ENCODE data around the gene PLIN1.
"Not testable (repeated sequence)": the region's sequence is repeated elsewhere in the genome, so short reads cannot be mapped to it uniquely, and the experiment has no call there.

PLIN1 gene

GRCh38 chr15:89679212-89679611 is at the start of gene PLIN1:
TSS of gene PLIN1 (minus strand) at chr15:89679367. CDS start at chr15:89677489, 1,878 bp downstream.
- Mint-ChIP-seq H3K36me3 (peaks cover 6% of the 10 kb centered on the region), H3K4me1 (no peaks in the 10 kb centered on the region), H3K4me3 (no peak within 1 kb of the TSS), H3K27me3 (no peaks in the 10 kb centered on the region), H3K27ac (no peak within 1 kb of the TSS), H3K9me3 (no peaks in the 10 kb centered on the region)

GRCh38 chr15:89728254-89728653 is 49.1 kb upstream of the PLIN1 start:
- H3K4me1 Mint-ChIP-seq, result no peaks in the 10 kb centered on the region
- H3K27ac Mint-ChIP-seq, result no peak overlapping the region
- H3K9me3 Mint-ChIP-seq, result no peaks in the 10 kb centered on the region

GRCh38 chr15:89725064-89725463 is 45.9 kb upstream of the PLIN1 start:
- H3K4me1 Mint-ChIP-seq, result no peaks in the 10 kb centered on the region
- H3K27me3 Mint-ChIP-seq, result peaks cover 6% of the 10 kb centered on the region
- no peaks in the 10 kb centered on the region for H3K9me3 Mint-ChIP-seq
- H3K4me3 Mint-ChIP-seq, result no peak overlapping the region
- no peak overlapping the region for H3K27ac Mint-ChIP-seq
- peaks cover 2% of the 10 kb centered on the region for H3K36me3 Mint-ChIP-seq

More at GRCh38 chr15:89728254-89728653, 49.1 kb upstream of the PLIN1 start:
- Mint-ChIP-seq H3K36me3 (peaks cover 2% of the 10 kb centered on the region), H3K4me3 (no peak overlapping the region), H3K27me3 (no peaks in the 10 kb centered on the region)

- H3K9me3 Mint-ChIP-seq, result no peaks in the 10 kb centered on the region
- no peak overlapping the region for H3K27ac Mint-ChIP-seq
- H3K27me3 Mint-ChIP-seq, result peaks cover 6% of the 10 kb centered on the region
- peaks cover 2% of the 10 kb centered on the region for H3K36me3 Mint-ChIP-seq
- H3K4me3 Mint-ChIP-seq, result no peak overlapping the region
- H3K4me1 Mint-ChIP-seq, result no peaks in the 10 kb centered on the region
Observed at GRCh38 chr15:89724621-89725020, 45.5 kb upstream of the PLIN1 start.

DNA sequence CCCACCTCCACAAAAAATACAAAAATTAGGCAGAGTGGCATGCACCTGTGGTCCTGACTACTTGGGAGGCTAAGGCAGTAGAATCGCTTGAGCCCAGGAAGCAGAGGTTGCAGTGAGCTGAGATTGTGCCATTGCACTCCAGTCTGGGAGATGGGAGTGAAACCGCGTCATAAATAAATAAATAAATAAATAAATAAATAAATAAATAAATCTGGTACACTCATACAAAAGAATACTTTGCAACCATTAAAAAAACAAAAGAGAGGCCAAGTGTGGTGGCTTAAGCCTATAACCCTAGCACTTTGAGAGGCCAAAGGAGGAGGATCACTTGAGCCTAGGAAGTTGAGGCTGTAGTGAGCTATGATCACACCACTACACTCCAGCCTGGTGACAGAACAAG is 43.9 kb upstream of the PLIN1 start:
- Mint-ChIP-seq H3K4me3 (no peak overlapping the region), H3K27ac (no peak overlapping the region), H3K4me1 (no peaks in the 10 kb centered on the region), H3K36me3 (peaks cover 2% of the 10 kb centered on the region), H3K9me3 (no peaks in the 10 kb centered on the region), H3K27me3 (peaks cover 6% of the 10 kb centered on the region)

DNA sequence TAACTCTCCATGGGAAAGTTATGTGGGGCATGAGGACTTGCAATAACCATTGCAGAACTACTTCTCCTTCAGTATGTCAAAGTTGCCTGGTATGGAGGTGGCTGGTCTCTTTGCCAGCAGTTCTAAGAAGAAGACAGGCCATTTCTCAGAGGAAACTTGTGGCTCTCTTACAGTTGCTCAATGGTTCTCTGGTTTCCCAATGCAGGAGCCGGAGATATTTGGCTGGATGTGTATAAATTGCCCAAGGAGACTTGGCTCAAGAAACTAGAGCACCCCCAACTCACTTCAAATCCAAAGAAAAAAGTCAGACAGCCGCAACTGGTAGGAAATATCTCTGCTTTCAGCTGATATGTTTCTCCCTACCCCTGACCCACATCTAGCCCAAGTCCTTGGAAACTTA is 35.6 kb upstream of the PLIN1 start:
- no peaks in the 10 kb centered on the region for H3K9me3 Mint-ChIP-seq
- H3K27me3 Mint-ChIP-seq, result no peaks in the 10 kb centered on the region
- H3K4me1 Mint-ChIP-seq, result no peaks in the 10 kb centered on the region
- no peaks in the 10 kb centered on the region for H3K36me3 Mint-ChIP-seq
- no peak overlapping the region for H3K27ac Mint-ChIP-seq
- H3K4me3 Mint-ChIP-seq, result no peak overlapping the region

- Mint-ChIP-seq H3K9me3 (no peaks in the 10 kb centered on the region), H3K4me1 (no peaks in the 10 kb centered on the region), H3K4me3 (no peak overlapping the region), H3K27me3 (peaks cover 11% of the 10 kb centered on the region), H3K27ac (no peak overlapping the region), H3K36me3 (peaks cover 2% of the 10 kb centered on the region)
Observed at GRCh38 chr15:89707577-89707976, 28.4 kb upstream of the PLIN1 start.

GRCh38 chr15:89704411-89704810 is 25.2 kb upstream of the PLIN1 start:
- Mint-ChIP-seq H3K36me3 (peaks cover 2% of the 10 kb centered on the region), H3K4me3 (no peak overlapping the region), H3K27me3 (peaks cover 18% of the 10 kb centered on the region), H3K4me1 (no peaks in the 10 kb centered on the region), H3K9me3 (no peaks in the 10 kb centered on the region), H3K27ac (no peak overlapping the region)

GRCh38 chr15:89695198-89695597 is 16.0 kb upstream of the PLIN1 start:
- Mint-ChIP-seq H3K27me3 (peaks cover 5% of the 10 kb centered on the region), H3K36me3 (no peaks in the 10 kb centered on the region), H3K4me1 (peaks cover 5% of the 10 kb centered on the region), H3K9me3 (no peaks in the 10 kb centered on the region), H3K27ac (no peak overlapping the region), H3K4me3 (no peak overlapping the region)

DNA sequence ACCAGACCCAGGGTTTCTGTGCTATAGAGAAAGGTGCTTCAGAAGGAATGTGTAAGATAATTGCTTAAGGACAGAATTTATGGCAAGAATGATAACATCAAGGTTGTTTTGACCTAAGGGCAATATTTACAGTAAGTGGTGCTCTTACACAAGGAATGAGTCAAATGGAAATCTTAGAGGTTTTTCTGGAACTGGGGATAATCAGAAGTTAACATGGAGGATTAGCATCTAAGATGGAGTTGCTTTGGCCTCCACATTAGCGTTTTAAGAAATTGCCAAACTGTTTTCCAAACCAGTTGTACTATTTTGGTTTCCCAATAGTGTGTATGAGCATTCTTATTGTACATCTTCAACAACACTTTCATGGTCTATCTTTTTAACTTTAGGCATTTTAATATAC is 14.5 kb upstream of the PLIN1 start:
- Mint-ChIP-seq H3K36me3 (no peaks in the 10 kb centered on the region), H3K4me1 (peaks cover 14% of the 10 kb centered on the region), H3K27ac (no peak overlapping the region), H3K4me3 (no peak overlapping the region), H3K9me3 (no peaks in the 10 kb centered on the region), H3K27me3 (no peaks in the 10 kb centered on the region)

DNA sequence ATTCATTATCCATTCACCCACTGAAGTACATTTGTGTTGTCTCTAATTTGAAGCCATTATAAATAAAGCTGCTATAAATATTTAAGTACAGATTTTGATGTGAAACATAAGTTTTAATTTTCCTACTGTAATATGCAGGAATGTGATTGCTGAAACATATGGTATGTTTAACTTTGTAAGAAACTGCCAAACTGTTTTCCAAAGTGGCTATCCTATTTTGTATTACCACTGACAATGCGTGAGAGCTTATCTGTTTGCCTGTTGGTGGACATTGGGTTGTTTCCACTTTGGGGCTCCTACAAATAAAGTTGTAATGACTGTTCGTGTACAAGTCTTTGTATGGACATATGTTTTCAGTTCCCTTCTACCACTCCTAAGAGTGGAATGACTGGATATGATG is 13.9 kb upstream of the PLIN1 start:
- no peak overlapping the region for H3K27ac Mint-ChIP-seq
- H3K36me3 Mint-ChIP-seq, result no peaks in the 10 kb centered on the region
- H3K4me1 Mint-ChIP-seq, result peaks cover 14% of the 10 kb centered on the region
- no peaks in the 10 kb centered on the region for H3K9me3 Mint-ChIP-seq
- H3K27me3 Mint-ChIP-seq, result no peaks in the 10 kb centered on the region
- no peak overlapping the region for H3K4me3 Mint-ChIP-seq

- Mint-ChIP-seq H3K27ac (peak within 1 kb of the TSS; percentile 72), H3K9me3 (no peaks in the 10 kb centered on the region), H3K36me3 (peaks cover 1% of the 10 kb centered on the region), H3K4me1 (peaks cover 14% of the 10 kb centered on the region), H3K4me3 (peak within 1 kb of the TSS; percentile 87), H3K27me3 (no peaks in the 10 kb centered on the region)
Observed at GRCh38 chr15:89690276-89691218, 11.4 kb upstream of the PLIN1 start, which contains the start of the genes PEX11A and WDR93. TSS of gene PEX11A (minus strand) at chr15:89690754. CDS start at chr15:89690632, 122 bp downstream. TSS of gene WDR93 (plus strand) at chr15:89690811. CDS start at chr15:89701747, 10,936 bp downstream.

DNA sequence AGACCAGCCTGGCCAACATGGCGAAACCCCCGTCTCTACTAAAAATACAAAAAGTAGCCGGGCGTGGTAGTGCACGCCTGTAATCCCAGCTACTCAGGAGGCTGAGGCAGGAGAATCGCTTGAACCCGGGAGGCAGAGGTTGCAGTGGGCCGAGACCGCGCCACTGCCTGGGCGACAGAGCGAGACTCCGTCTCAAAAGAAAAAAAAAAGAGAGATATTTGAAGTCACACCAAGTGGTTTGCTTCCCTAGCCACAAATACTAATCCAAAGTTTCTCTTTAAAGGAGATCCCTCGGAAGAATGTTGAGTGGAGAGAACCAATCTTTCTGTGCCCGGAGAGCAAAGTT is 10.7 kb upstream of the PLIN1 start:
- not testable (repeated sequence) for H3K36me3 Mint-ChIP-seq, H3K27ac Mint-ChIP-seq, H3K9me3 Mint-ChIP-seq, H3K27me3 Mint-ChIP-seq
- H3K4me3 Mint-ChIP-seq, result peak overlapping the region; percentile 87
- H3K4me1 Mint-ChIP-seq, result peaks cover 14% of the 10 kb centered on the region

DNA sequence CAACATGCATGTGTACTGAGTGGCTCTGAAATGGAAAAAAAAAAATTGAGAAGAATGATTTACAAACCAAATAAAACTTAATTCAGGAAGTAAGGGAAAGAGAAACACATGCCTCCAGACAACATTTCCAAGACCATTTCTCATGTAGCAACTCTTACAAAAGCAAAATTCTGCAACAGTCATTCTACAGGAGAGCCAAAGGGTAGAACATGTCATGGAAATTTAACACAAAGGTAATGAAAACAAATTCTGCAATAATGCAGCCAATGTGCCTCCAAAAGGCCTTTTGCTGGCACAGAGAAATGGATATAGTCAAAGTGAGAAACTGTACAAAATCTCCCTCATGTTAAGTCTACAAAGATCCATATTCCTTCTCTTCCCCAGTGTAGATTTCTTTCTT is 7.4 kb upstream of the PLIN1 start:
- Mint-ChIP-seq H3K27me3 (no peaks in the 10 kb centered on the region), H3K4me3 (no peak overlapping the region), H3K27ac (no peak overlapping the region), H3K36me3 (peaks cover 8% of the 10 kb centered on the region), H3K9me3 (no peaks in the 10 kb centered on the region), H3K4me1 (peaks cover 14% of the 10 kb centered on the region)

GRCh38 chr15:89685995-89686394 is 6.8 kb upstream of the PLIN1 start:
- Mint-ChIP-seq H3K36me3 (peaks cover 8% of the 10 kb centered on the region), H3K4me3 (no peak overlapping the region), H3K4me1 (peaks cover 12% of the 10 kb centered on the region), H3K27me3 (no peaks in the 10 kb centered on the region), H3K9me3 (no peaks in the 10 kb centered on the region), H3K27ac (no peak overlapping the region)

GRCh38 chr15:89681146-89681545 is 2.0 kb upstream of the PLIN1 start:
- Mint-ChIP-seq H3K36me3 (peaks cover 10% of the 10 kb centered on the region), H3K9me3 (no peaks in the 10 kb centered on the region), H3K27me3 (no peaks in the 10 kb centered on the region), H3K27ac (no peak overlapping the region), H3K4me1 (no peaks in the 10 kb centered on the region), H3K4me3 (no peak overlapping the region)
